Astrocyte of the spinal cord (primary cell): Measurements from ENCODE around the gene GPA33.

Source experiments
- DNase-seq: peaks from one replicate; pipeline ENCODE4 v3.0.0; 2011; ENCODE audit warnings: low read depth, low spot score
- H3K4me3 ChIP-seq: 2 replicates; pipeline ENCODE4 v1.5.1; 2011; ENCODE audit warnings: low read depth, mild to moderate bottlenecking, low read length, moderate library complexity
- in situ Hi-C: cut with HindIII; loops from 2 replicates; pipeline ENCODE4 v1.10.0; 2017; ENCODE audit warnings: low sequenced_read_pairs
- TF ChIP-seq, protein P1 (sequence below): IDR thresholded peaks from 2 replicates; pipeline ENCODE4 v1.5.1; 2012; ENCODE audit warnings: low read depth, mild to moderate bottlenecking, low read length, inconsistent platforms

GPA33 gene

DNA sequence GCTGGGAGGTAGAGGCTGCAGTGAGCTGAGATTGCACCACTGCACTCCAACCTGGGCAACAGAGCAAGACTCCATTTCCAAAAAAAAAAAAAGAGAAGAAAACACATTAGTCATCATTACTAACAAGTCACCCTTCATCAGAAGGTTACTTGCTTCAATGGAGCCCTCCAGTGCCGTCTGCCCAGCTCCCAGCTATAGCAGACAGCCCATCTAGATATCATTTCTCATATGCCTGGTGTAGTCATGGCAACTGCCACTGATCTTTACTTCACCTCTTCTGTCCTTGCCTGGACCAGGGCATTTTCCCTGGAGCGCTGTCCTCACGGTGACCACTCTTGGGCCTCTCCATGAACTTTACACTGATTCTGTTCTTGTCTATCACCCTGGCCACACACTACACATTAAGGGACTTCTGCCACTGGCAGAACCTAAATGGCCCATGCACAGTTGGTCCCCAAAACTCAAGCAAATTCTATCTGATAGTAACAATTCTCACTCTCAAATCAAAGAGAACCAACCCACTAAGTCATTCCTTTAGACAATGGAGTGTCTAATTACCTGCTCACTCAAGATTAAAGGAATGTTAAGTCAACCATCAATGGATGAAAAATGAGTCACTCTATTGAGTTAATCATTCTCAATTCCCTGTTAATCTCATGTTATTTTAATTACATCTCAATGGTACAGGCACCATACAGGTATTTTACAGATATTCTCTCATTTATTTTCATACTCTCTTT lies 12.9 kb downstream of the GPA33 start:
- TF ChIP-seq, protein P1, sequence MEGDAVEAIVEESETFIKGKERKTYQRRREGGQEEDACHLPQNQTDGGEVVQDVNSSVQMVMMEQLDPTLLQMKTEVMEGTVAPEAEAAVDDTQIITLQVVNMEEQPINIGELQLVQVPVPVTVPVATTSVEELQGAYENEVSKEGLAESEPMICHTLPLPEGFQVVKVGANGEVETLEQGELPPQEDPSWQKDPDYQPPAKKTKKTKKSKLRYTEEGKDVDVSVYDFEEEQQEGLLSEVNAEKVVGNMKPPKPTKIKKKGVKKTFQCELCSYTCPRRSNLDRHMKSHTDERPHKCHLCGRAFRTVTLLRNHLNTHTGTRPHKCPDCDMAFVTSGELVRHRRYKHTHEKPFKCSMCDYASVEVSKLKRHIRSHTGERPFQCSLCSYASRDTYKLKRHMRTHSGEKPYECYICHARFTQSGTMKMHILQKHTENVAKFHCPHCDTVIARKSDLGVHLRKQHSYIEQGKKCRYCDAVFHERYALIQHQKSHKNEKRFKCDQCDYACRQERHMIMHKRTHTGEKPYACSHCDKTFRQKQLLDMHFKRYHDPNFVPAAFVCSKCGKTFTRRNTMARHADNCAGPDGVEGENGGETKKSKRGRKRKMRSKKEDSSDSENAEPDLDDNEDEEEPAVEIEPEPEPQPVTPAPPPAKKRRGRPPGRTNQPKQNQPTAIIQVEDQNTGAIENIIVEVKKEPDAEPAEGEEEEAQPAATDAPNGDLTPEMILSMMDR = no peak
- no peak for DNase-seq
- in situ Hi-C loops = no loop called here
- H3K4me3 ChIP-seq = no peak overlapping the region

DNA sequence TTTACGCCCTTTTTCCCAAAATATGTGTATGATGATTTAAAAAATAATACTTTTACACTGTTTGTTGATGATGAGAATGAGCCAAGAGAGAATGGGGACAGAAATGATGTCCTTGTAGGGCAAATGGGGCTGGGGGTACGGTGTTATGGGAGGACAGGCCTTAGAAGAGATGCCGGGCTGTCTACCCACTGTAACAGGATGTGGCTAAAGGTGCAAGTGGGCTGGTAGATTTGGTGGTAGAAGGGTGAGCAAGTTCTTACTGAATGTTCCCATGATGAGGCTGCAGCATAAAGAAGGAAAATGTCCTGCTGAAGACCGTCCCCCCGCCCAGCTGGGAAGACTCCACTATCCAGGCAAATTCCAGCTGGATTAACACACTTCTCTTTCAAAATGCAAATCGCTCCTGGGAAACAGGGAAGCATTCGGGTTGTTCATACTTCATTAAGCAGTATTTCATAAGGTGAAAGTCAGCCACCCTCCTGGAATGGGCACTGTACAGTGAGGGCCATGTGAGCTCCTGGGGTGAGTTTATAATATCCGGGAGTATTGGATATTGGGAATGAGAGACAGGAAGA lies 14.0 kb downstream of the GPA33 start:
- H3K4me3 ChIP-seq = no peak overlapping the region
- no peak for DNase-seq
- in situ Hi-C loops = no loop called here
- TF ChIP-seq, protein P1 = no peak

DNA sequence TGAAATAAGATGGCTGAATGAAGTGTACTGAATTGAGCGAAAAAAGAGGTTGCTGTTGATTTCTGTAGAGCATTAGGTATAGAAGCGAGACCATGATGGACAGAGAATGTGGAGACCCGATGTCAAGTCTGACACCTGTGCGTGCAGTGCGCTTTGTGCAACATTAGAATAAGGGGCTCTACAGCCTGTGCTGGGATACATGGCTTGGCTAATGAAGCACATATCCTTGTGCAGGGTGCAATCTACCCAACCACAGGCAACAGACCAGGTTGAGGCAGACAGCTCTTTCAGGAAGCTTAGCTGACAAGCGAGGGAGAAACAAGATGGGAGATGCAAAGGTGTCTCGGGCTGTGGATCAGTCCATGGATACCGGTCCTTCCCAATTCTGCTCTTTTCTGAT lies 18.9 kb downstream of the GPA33 start:
- H3K4me3 ChIP-seq = no peak overlapping the region
- DNase-seq = no peak
- TF ChIP-seq, protein P1 = no peak
- in situ Hi-C loops = loop anchor here (25.0 kb wide), 1 partner anchor 366 kb away; no protein-coding TSS in a partner anchor

DNA sequence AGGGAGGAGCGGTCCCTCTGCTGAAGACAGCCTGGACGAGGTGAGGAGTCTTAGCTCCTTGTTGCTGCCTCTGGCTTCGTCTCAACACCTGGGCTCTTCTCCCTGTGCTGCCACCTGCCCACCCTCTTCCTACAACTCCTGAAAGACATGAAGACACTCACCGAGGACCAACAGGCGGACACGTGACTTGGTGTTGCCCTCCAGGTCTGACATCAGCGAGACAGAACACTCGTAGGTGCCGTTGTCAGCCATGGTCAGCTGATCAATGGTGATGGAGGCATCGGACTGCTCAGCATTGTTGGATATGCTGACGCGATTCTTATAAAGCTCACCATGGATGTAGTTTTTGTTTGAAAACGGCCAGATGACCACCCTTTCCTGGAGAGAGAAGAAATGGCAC lies 21.4 kb downstream of the GPA33 start:
- TF ChIP-seq, protein P1 = no peak
- in situ Hi-C loops = loop anchor here (25.0 kb wide), 1 partner anchor 369 kb away; no protein-coding TSS in a partner anchor
- no peak for DNase-seq
- no peak overlapping the region for H3K4me3 ChIP-seq

DNA sequence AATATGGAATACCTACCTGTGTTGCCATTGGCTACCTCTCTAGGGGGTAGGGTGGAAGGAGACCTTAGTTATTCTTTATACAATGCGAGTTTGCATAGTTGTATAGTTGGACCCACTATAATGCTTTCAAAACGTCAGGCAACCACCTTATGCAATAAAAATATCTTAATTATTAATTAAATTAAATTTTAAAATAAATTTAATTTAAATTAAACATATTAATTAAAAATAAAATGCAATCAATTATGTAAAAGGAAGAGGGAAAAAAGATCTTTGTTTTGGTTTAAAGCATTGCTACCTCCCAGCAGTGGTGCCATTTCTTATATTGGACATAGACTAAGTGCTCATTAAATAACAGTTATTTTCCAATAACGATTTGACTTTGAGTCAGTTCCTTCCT lies 22.3 kb downstream of the GPA33 start:
- no peak for DNase-seq
- TF ChIP-seq, protein P1 = no peak
- H3K4me3 ChIP-seq = no peak overlapping the region
- in situ Hi-C loops = loop anchor here (25.0 kb wide), 1 partner anchor 369 kb away; no protein-coding TSS in a partner anchor

DNA sequence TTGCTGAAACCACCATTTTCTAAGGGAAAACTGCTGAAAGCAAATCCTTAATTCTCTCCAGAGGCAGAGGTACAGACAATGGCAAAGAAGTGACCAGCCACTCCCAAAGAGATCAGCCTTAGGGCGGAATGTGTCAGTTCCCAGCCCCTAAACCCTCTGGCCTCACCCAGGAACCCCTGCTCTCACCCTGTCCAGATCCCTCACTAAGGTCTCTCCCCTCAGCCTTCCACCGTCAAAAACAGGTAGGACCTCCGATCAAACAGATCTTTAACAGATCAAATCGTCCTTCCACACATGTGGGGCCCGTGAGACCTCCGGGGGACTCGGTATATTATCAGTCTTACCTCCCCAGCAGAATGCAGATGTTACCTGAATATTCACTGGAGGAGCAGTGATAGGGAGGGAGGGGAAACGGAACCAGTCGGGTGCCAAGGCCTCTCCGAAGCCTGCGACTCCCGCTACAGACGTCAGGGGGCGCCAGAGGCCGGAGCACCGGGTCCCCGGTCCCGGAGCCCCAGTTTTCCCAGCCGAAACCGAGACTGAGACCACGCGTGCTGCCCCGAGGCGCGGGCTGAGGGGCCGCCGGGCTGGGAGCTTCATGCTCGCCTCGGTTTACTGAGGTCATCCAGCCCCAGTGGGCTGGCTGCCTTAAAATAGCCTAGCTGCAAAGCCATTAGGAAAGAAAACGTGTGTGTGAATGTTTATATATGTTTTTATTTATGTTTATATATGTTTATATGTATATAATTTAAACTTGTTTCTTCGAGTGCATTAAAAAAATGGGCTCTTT lies 23.6 kb downstream of the GPA33 start:
- in situ Hi-C loops = loop anchor here (25.0 kb wide), 1 partner anchor 371 kb away; no protein-coding TSS in a partner anchor
- DNase-seq = peak; percentile 40
- TF ChIP-seq, protein P1 = peak; percentile 93
- peak overlapping the region; percentile 29 for H3K4me3 ChIP-seq
